ENCODE data around the gene SIRPB2.

- peak; percentile 97 to 98 (median 98) for TF ChIP-seq CTCF (IDR thresholded peaks at IDR 0.05)
- no peak for TF ChIP-seq POLR2A (IDR thresholded peaks at IDR 0.05)
Observed at GRCh38 chr20:1503564-1504227, 12.5 kb upstream of the SIRPB2 start.
